SK-N-MC (cell line): ENCODE data around the gene TMEM109.
A peak's percentile ranks its signal among the peaks of the same experiment; 100 is the strongest.

Source experiments
- DNase-seq: peaks from one replicate; pipeline ENCODE4 v3.0.0-alpha.2; 2011; ENCODE audit warnings: low read depth, low spot score
- H3K27ac ChIP-seq: fragments of 200-600 bp; sonication (generic); 2 replicates; pipeline ENCODE4 v1.5.1; 2016; ENCODE audit warnings: mixed run types
- H3K36me3 ChIP-seq: fragments of 200-600 bp; sonication (generic); 2 replicates; pipeline ENCODE4 v1.6.1; 2017; ENCODE audit warnings: antibody characterized with exemption, low read length, mixed read lengths; ENCODE audit not compliant: insufficient read depth
- H3K4me3 ChIP-seq: fragments of 200-600 bp; sonication (generic); 2 replicates; pipeline ENCODE4 v1.5.1; 2016
- H3K9ac ChIP-seq: fragments of 200-600 bp; sonication (generic); 2 replicates; pipeline ENCODE4 v1.8.0; 2017; ENCODE audit warnings: mixed run types, mixed read lengths; ENCODE audit not compliant: insufficient read length
- H3K9me3 ChIP-seq: fragments of 200-600 bp; sonication (generic); 2 replicates; pipeline ENCODE4 v1.6.1; 2017; ENCODE audit warnings: low read depth, mild to moderate bottlenecking, antibody characterized with exemption, low read length, moderate library complexity, mixed read lengths
- EZH2 ChIP-seq: fragments of 200-600 bp; sonication (generic); IDR thresholded peaks from one replicate; pipeline ENCODE4 v1.6.1; 2017; ENCODE audit warnings: antibody characterized with exemption
- FOXP2 ChIP-seq: optimal IDR thresholded peaks from 2 replicates; pipeline ENCODE3; 2011; ENCODE audit warnings: mild to moderate bottlenecking, moderate library complexity; ENCODE audit not compliant: insufficient read depth; ENCODE audit errors: extremely low read length, control extremely low read depth
- POLR2AphosphoS5 ChIP-seq: IDR thresholded peaks from 2 replicates; pipeline ENCODE4 v1.6.1; 2012; ENCODE audit warnings: mild to moderate bottlenecking, low read depth, low read length, borderline replicate concordance

Gene TMEM109

DNA sequence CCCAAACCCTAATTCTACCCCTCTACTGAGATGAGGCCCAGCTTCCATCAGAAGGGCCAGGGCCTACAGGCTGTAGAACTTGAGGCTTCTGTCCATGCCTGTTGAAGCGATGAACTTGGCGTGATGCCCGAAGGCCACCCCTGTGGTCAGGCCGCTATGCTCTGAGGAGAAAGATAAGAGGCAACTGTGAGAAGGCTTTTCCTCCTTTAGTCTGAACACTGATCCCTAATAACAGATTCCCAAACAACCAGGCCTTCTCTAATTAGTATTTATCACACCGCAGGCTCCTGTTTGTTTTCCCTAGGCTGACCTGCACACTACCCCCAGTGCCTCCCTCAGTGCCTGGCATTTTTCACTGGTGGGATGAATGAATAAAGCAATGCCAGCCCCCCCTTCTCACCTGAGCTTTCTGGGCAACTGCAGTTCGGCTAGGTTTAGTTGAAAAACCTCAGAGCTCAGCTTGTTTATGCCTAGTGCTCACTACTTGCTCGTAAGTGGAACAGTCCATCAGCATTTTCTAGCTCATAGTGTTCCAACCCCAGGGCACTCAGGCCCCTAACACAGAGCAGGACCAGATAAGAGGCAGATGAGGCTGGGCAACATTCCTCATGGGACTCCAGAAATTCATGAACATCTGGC is 22.7 kb upstream of the TMEM109 start:
- Histone ChIP-seq H3K27ac (no peak overlapping the region), H3K36me3 (peaks cover 58% of the 10 kb centered on the region), H3K9me3 (no peaks in the 10 kb centered on the region), H3K9ac (no peak overlapping the region), H3K4me3 (no peak overlapping the region)
- DNase-seq = no peak
- no peak for TF ChIP-seq FOXP2
- no peak for TF ChIP-seq POLR2AphosphoS5

DNA sequence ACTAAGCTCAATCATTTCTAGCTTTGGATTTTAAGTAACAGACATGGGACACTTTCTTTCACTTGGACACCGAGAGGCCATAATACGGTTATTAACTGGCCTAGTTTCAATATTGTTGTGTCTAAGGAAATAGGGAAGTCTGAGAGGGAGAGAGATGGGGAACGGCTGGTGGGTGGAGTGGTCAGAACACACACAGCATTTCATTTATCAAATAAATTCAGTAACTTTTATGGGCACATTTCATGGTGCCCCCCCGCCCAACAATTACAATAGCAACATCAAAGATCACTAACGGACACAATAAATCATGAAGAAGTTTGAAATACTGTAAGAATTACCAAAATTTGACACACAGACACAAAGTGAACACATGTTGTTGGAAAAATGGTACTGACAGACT is 18.3 kb upstream of the TMEM109 start:
- TF ChIP-seq FOXP2 = no peak
- TF ChIP-seq POLR2AphosphoS5 = no peak
- TF ChIP-seq EZH2 = no peak
- Histone ChIP-seq H3K27ac (no peak overlapping the region), H3K9ac (no peak overlapping the region), H3K36me3 (peaks cover 89% of the 10 kb centered on the region), H3K9me3 (no peaks in the 10 kb centered on the region), H3K4me3 (no peak overlapping the region)
- DNase-seq = no peak

DNA sequence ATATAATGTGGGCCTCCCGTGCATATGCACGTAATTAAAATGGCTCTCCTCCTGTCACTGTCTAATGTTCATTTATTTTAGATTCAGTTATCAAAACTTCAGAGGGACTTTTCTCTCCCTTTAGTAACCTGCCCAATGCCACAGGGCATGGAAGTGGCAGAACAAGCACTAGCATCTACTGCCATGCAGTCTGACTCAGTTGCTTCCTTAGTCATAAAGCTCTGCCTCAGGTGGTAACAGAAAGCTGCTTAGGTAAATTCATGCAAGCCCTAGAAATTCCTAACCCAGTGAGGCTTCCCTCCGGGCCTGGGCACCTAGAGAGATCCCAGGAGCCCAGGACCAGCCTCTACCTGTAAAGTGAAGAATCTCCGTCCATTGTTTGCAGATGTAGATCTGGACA is 16.5 kb upstream of the TMEM109 start:
- no peak for DNase-seq
- no peak for TF ChIP-seq FOXP2
- Histone ChIP-seq H3K4me3 (no peak overlapping the region), H3K27ac (no peak overlapping the region), H3K9me3 (no peaks in the 10 kb centered on the region), H3K36me3 (peaks cover 91% of the 10 kb centered on the region), H3K9ac (no peak overlapping the region)

DNA sequence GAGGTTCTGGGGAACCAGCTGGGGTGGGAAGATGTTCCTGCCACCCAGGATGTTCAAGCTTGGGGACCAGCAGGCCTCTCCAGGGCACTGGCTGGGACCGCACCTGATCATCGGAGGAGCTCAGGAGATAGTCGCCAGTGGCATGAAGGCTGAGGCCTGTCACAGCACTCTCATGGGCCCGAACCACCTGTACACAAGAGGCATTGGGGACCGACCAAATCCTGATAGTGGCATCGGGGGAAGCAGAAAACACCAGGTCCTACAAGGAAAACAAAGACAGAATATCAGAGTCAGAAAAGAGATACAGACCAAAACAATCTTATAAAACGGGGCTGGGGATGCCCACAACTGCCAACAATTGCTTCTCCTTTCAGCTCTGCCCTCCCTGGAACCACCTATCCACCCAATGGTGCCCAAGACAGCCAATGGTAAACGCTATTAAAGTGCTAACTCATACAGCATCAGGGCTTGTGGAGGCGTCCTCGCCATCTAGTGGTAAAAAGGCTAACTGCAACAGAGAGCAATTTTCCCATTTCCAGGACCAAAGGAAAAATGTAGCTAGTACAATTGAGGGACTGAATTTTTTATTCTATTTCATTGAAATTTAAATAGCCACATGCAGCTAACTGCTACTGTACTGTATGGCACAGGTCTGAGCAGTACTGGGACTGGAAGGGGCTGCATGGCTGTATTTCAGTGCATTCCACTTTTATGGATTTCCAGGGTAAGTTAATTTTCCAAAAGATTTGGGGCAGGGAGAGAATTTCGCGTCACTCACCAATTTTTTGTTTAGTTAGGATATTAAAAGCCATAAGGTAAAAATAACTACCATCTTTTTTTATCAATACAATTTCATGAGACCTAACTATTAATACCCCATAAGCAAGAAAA is 14.7 kb upstream of the TMEM109 start:
- Histone ChIP-seq H3K4me3 (no peak overlapping the region), H3K27ac (peak overlapping the region; percentile 61), H3K36me3 (peaks cover 97% of the 10 kb centered on the region), H3K9ac (no peak overlapping the region), H3K9me3 (no peaks in the 10 kb centered on the region)
- DNase-seq = peak; percentile 22
- TF ChIP-seq EZH2 = no peak
- no peak for TF ChIP-seq FOXP2
- no peak for TF ChIP-seq POLR2AphosphoS5

DNA sequence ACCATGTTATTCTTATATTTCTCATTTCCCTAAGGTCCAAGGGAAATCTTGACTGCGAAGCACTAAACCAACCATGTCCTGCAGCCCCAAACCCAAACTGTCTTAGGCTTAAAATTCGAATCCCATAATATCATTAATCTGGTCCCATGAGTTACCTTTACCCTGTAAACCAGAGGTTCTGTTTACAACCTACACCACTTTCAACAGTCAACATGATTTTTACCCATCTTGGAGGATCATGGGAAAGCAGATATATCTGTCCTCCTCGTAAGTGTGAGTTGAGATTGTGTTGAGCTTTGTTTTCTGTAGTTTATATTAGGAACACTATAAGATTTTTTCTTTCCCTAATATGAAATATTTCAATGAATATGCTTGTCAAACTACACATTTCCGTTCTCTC is 14.0 kb upstream of the TMEM109 start:
- H3K27ac ChIP-seq = peak overlapping the region; percentile 61
- peaks cover 93% of the 10 kb centered on the region for H3K36me3 ChIP-seq
- TF ChIP-seq EZH2 = no peak
- no peak for TF ChIP-seq FOXP2
- TF ChIP-seq POLR2AphosphoS5 = no peak
- DNase-seq = no peak
- H3K9me3 ChIP-seq = no peaks in the 10 kb centered on the region
- H3K4me3 ChIP-seq = no peak overlapping the region
- no peak overlapping the region for H3K9ac ChIP-seq

DNA sequence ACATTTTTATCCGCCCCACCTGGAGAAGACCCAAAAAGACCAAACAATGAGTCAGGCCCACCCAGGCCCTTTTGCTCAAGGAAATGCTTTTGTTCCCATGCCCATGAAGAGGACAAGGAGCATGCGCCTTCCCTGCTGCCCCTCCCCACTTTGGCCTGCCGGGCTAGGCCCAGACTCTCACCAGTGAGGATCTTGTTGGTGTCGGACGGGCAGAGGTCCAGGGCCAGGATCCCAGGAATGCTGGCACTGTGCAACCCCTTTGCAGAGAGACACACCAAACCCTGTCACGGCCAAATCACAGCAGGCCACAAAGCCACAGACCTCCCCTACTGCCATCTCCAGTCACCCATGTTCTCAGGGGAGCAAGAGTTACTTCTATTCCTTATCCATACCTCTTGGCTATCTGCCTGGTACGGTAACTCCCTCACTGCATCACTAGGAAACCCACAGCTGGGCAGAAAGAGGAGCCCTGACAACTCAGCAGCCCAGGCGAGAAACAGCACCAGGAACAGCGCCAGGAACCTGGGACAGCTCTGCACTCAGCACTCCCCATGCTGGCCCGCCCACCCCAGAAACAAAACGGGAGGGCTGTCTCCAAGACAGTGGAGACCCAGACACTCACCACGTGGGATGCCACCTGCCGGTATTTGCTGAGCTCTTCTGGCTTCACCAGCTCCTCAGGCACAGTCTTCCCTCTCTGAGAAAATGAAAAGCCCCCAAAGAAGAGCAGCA is 13.1 kb upstream of the TMEM109 start:
- Histone ChIP-seq H3K27ac (peak overlapping the region; percentile 61; the same call in 1 of the 2 replicates), H3K4me3 (no peak overlapping the region), H3K9ac (no peak overlapping the region), H3K36me3 (peaks cover 84% of the 10 kb centered on the region), H3K9me3 (no peaks in the 10 kb centered on the region)
- no peak for DNase-seq
- TF ChIP-seq POLR2AphosphoS5 = no peak
- TF ChIP-seq EZH2 = no peak
- TF ChIP-seq FOXP2 = no peak

DNA sequence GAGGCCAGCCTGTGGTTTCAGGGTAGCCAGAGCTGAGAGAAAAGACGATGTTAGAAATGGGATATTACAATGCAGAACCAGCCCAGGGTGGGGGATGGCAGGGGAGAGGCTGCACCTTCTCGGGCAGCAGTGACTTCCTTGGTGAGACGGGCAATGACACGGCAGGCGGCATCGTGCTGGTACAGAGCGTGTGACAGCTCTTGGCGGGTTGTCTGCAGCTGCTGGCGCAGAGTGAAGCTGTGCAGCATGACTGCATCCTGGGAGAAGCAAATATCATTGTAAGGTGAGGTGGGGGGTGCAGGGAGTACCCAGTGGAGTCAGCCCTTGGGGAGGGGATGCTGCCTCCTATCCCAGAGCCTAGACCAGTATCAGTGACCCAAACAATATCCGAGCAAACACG is 11.3 kb upstream of the TMEM109 start:
- Histone ChIP-seq H3K9me3 (no peaks in the 10 kb centered on the region), H3K4me3 (no peak overlapping the region), H3K9ac (no peak overlapping the region), H3K27ac (no peak overlapping the region), H3K36me3 (peaks cover 67% of the 10 kb centered on the region)
- TF ChIP-seq EZH2 = no peak
- TF ChIP-seq FOXP2 = no peak
- TF ChIP-seq POLR2AphosphoS5 = no peak
- no peak for DNase-seq

DNA sequence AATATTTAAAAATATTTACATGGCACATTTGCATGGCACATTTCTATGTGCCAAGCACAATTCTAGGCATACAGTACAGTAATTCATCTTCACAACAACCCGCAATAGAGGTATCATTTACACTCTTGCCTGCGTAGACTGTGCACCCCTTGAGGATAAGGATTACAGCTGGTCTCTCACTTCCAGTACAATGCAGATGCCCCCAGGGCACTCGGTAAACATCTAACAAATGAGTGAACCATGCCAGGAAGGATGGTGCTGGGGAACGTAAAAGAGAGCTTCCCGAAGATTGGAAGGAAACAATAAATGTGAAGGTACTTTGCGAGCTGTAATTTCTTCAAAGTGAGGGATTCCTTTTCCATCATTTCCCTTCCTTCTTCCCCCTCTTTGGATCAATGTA is 8.9 kb upstream of the TMEM109 start:
- H3K27ac ChIP-seq = no peak overlapping the region
- peak overlapping the region; percentile 92 for H3K4me3 ChIP-seq
- no peak for DNase-seq
- H3K9me3 ChIP-seq = no peaks in the 10 kb centered on the region
- peak overlapping the region; percentile 99 for H3K9ac ChIP-seq
- peaks cover 43% of the 10 kb centered on the region for H3K36me3 ChIP-seq
- no peak for TF ChIP-seq EZH2
- TF ChIP-seq FOXP2 = no peak
